Smooth muscle cell (in vitro differentiated cells): ENCODE measurements around the gene GRID1. TPM values are rescaled to one million over a fixed set of nuclear protein-coding genes. Genes with fewer than 3 reads are reported as not detected.

Experiments used
- DNase-seq: peaks from one replicate; lab custom pipeline; 2025; ENCODE audit not compliant: unreplicated experiment; lab: John Stamatoyannopoulos, UW
- H2AFZ ChIP-seq: fragments of 200-600 bp; sonication (generic); 2 replicates; pipeline ENCODE4 v1.6.0; 2016; ENCODE audit warnings: antibody characterized with exemption, low read depth, mild to moderate bottlenecking
- H3F3A ChIP-seq: fragments of 200-600 bp; sonication (generic); 2 replicates; pipeline ENCODE4 v1.6.0; 2017; ENCODE audit warnings: antibody characterized with exemption, low read depth
- H3K27ac ChIP-seq: fragments of 200-600 bp; sonication (generic); 2 replicates; pipeline ENCODE4 v1.5.1; 2016; ENCODE audit warnings: low read depth, mild to moderate bottlenecking
- H3K27me3 ChIP-seq: fragments of 200-600 bp; sonication (generic); 2 replicates; pipeline ENCODE4 v1.6.1; 2016; ENCODE audit warnings: low read depth, mild to moderate bottlenecking
- H3K36me3 ChIP-seq: fragments of 200-600 bp; sonication (generic); 2 replicates; pipeline ENCODE4 v1.5.1; 2016; ENCODE audit warnings: low read depth
- H3K4me1 ChIP-seq: fragments of 200-600 bp; sonication (generic); 2 replicates; pipeline ENCODE4 v1.5.1; 2016; ENCODE audit warnings: low read depth
- H3K4me2 ChIP-seq: fragments of 200-600 bp; sonication (generic); 2 replicates; pipeline ENCODE4 v1.6.0; 2016; ENCODE audit warnings: mild to moderate bottlenecking
- H3K4me3 ChIP-seq: fragments of 200-600 bp; sonication (generic); 2 replicates; pipeline ENCODE4 v1.5.1; 2016; ENCODE audit warnings: mild to moderate bottlenecking
- H3K79me2 ChIP-seq: fragments of 200-600 bp; sonication (generic); 2 replicates; pipeline ENCODE4 v1.6.0; 2016; ENCODE audit warnings: low read depth, mild to moderate bottlenecking
- H3K9ac ChIP-seq: fragments of 200-600 bp; sonication (generic); 2 replicates; pipeline ENCODE4 v1.6.0; 2016; ENCODE audit warnings: low read depth
- H3K9me3 ChIP-seq: fragments of 200-600 bp; sonication (generic); replicated peaks from 2 replicates; pipeline ENCODE4 v1.5.1; 2016; ENCODE audit warnings: low read depth
- H4K20me1 ChIP-seq: fragments of 200-600 bp; sonication (generic); 2 replicates; pipeline ENCODE4 v1.6.0; 2016; ENCODE audit warnings: low read depth
- CTCF ChIP-seq: fragments of 200-600 bp; sonication (generic); IDR thresholded peaks from 2 replicates; pipeline ENCODE4 v1.5.1; 2017; ENCODE audit warnings: borderline replicate concordance, mild to moderate bottlenecking, antibody characterized with exemption; ENCODE audit not compliant: insufficient read depth, poor library complexity, severe bottlenecking
- WGBS: methylation state at CpG from one replicate; pipeline ENCODE4 v1.1.7; 2016; ENCODE audit warnings: low lambda C conversion rate; 5-methylcytosine and 5-hydroxymethylcytosine counted together
- polyA plus RNA-seq: library from polyadenylated mRNA; unstranded; fragments of >200 nt; fragmentation: Nextera tagmentation; extraction: Ambion mirVana; gene quantifications from 2 replicates; pipeline ENCODE4 v1.2.1, GENCODE V29; 2016
- total RNA-seq: library from RNA; depleted of rRNA; stranded (reverse); fragments of >200 nt; gene quantifications from 2 replicates; pipeline ENCODE4 v1.2.3, GENCODE V29; 2014

Gene GRID1
- total and polyA plus RNA-seq, 2 experiments from 2014 or later, result 4.4 to 7.4 TPM

GRCh38 chr10:86246279-86246940 lies 120.2 kb downstream of the GRID1 start:
- Histone ChIP-seq H3K27ac (no peak overlapping the region), H2AFZ (no peak overlapping the region), H4K20me1 (peaks cover 13% of the 10 kb centered on the region), H3K27me3 (no peaks in the 10 kb centered on the region), H3K9ac (no peak overlapping the region), H3K4me1 (no peaks in the 10 kb centered on the region), H3F3A (no peaks in the 10 kb centered on the region), H3K79me2 (no peaks in the 10 kb centered on the region), H3K4me3 (no peak overlapping the region), H3K9me3 (no peaks in the 10 kb centered on the region), H3K4me2 (no peak overlapping the region), H3K36me3 (no peaks in the 10 kb centered on the region)
- TF ChIP-seq CTCF, result no peak
- DNase-seq, result no peak
- whole genome bisulfite sequencing, result 83% methylated on average over 8 of the region's 8 CpGs

DNA sequence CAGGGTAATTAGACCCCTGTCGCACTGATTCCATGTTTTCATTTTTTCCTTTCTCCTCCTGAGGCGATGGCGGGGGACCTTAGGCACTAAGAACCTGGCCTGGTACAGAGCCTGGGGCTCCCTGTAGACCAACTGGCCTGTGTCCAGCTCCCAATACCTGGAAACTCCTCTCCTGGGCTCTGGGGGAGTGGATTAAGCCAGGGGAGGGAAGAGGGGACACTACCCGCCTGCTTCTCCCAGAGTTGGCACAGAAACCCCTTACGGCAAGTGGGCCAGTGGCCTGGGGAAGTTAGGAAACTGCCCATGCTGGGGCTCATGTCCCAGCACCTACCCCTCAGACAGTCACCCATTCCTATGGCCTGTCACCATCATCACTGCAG lies 121.6 kb downstream of the GRID1 start:
- H4K20me1 ChIP-seq, result peaks cover 13% of the 10 kb centered on the region
- H3F3A ChIP-seq, result no peaks in the 10 kb centered on the region
- no peak for DNase-seq
- H3K79me2 ChIP-seq, result no peaks in the 10 kb centered on the region
- no peaks in the 10 kb centered on the region for H3K4me1 ChIP-seq
- H2AFZ ChIP-seq, result no peak overlapping the region
- 94% methylated on average over 5 of the region's 5 CpGs for WGBS
- no peak overlapping the region for H3K4me3 ChIP-seq
- H3K9me3 ChIP-seq, result no peaks in the 10 kb centered on the region
- H3K9ac ChIP-seq, result no peak overlapping the region
- H3K27ac ChIP-seq, result no peak overlapping the region
- no peak for TF ChIP-seq CTCF
- H3K36me3 ChIP-seq, result no peaks in the 10 kb centered on the region
- no peak overlapping the region for H3K4me2 ChIP-seq
- H3K27me3 ChIP-seq, result no peaks in the 10 kb centered on the region

GRCh38 chr10:86244297-86245014 lies 122.1 kb downstream of the GRID1 start:
- DNase-seq, result no peak
- TF ChIP-seq CTCF, result no peak
- peaks cover 13% of the 10 kb centered on the region for H4K20me1 ChIP-seq
- no peaks in the 10 kb centered on the region for H3K79me2 ChIP-seq
- no peak overlapping the region for H2AFZ ChIP-seq
- H3K36me3 ChIP-seq, result no peaks in the 10 kb centered on the region
- H3K4me2 ChIP-seq, result no peak overlapping the region
- no peak overlapping the region for H3K4me3 ChIP-seq
- H3K9me3 ChIP-seq, result no peaks in the 10 kb centered on the region
- no peaks in the 10 kb centered on the region for H3K4me1 ChIP-seq
- H3K27me3 ChIP-seq, result no peaks in the 10 kb centered on the region
- WGBS, result 81% methylated on average over 16 of the region's 16 CpGs
- H3K27ac ChIP-seq, result no peak overlapping the region
- H3K9ac ChIP-seq, result no peak overlapping the region
- H3F3A ChIP-seq, result no peaks in the 10 kb centered on the region

DNA sequence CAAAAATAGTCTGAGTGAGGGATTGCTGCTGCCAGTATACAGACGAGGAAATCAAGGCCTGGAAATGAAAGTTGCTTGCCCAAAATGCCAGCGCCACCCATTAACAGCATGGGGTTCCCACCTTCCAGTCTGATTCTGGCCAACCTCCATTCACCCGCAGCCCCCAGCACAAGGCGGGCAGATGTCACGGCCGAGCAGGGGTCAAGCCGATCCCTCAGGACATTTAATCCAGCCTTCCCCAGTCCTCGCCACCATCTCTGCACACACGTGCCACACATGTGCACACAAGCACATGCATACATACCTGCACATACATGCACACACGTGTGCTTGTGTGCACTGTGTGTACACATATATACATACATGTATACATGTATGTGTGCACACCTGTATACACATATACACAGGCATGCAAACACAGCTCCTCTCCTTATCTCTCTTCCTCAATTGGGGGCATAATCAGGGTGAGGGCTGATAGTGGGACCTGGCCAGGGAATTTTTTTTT lies 122.9 kb downstream of the GRID1 start:
- H3K4me1 ChIP-seq, result no peaks in the 10 kb centered on the region
- no peaks in the 10 kb centered on the region for H3K36me3 ChIP-seq
- H3K4me3 ChIP-seq, result no peak overlapping the region
- H4K20me1 ChIP-seq, result peaks cover 13% of the 10 kb centered on the region
- no peak for DNase-seq
- TF ChIP-seq CTCF, result no peak
- H3K9ac ChIP-seq, result no peak overlapping the region
- no peaks in the 10 kb centered on the region for H3F3A ChIP-seq
- 93% methylated on average over 10 of the region's 10 CpGs for WGBS
- H3K27ac ChIP-seq, result no peak overlapping the region
- no peak overlapping the region for H3K4me2 ChIP-seq
- no peaks in the 10 kb centered on the region for H3K9me3 ChIP-seq
- H3K27me3 ChIP-seq, result no peaks in the 10 kb centered on the region
- no peaks in the 10 kb centered on the region for H3K79me2 ChIP-seq
- H2AFZ ChIP-seq, result no peak overlapping the region
